ENCODE results near the gene RRP15. TPM values are rescaled to one million over a fixed set of nuclear protein-coding genes. Genes with fewer than 3 reads are reported as not detected.

The RRP15 gene
- polyA plus RNA-seq, 1 experiment, result 7.9 TPM

GRCh38 chr1:218346391-218347204 is 61.5 kb downstream of the RRP15 start:
- no peak for DNase-seq (ENCODE audit: low read depth, low spot score)
- Histone ChIP-seq H3K9me3 (ENCODE audit: control insufficient read depth, insufficient read depth, low read length) (no peaks in the 10 kb centered on the region), H3K27me3 (ENCODE audit: control insufficient read depth, insufficient read depth, low read length) (no peaks in the 10 kb centered on the region), H3K27ac (ENCODE audit: low read depth, low read length) (peak overlapping the region; percentile 71), H3K4me3 (ENCODE audit: low read depth, low read length) (peak overlapping the region; percentile 75)
- POLR2A ChIA-PET, result interaction anchor here (0.6 to 1.9 kb wide), 11 partner anchors 18 to 1221 kb away, joined by 3 to 9 read pairs (median 3); no protein-coding TSS in a partner anchor
- TF ChIP-seq CTCF (IDR thresholded peaks at IDR 0.05; ENCODE audit: low read depth, low read length), result no peak
- CTCF ChIA-PET, result interaction anchor here (1.3 to 3.6 kb wide), 3 partner anchors 8 to 47 kb away, joined by 4 to 18 read pairs (median 5); no protein-coding TSS in a partner anchor

- CTCF ChIA-PET, result no interaction called here
- no peaks in the 10 kb centered on the region for H3K9me3 ChIP-seq (ENCODE audit: control insufficient read depth, insufficient read depth, low read length)
- POLR2A ChIA-PET, result interaction anchor here (0.6 to 1.0 kb wide), 5 partner anchors 17 to 359 kb away, joined by 3 to 5 read pairs (median 4); no protein-coding TSS in a partner anchor
- no peaks in the 10 kb centered on the region for H3K27me3 ChIP-seq (ENCODE audit: control insufficient read depth, insufficient read depth, low read length)
- peak overlapping the region; percentile 75 for H3K4me3 ChIP-seq (ENCODE audit: low read depth, low read length)
- TF ChIP-seq CTCF (IDR thresholded peaks at IDR 0.05; ENCODE audit: low read depth, low read length), result 0 out of 2 replicates have a peak, but pooled peaks have one; percentile 11
- DNase-seq (ENCODE audit: low read depth, low spot score), result no peak
- peak overlapping the region; percentile 71 for H3K27ac ChIP-seq (ENCODE audit: low read depth, low read length)
Measured at GRCh38 chr1:218347336-218347722, 62.2 kb downstream of the RRP15 start.

- ChIA-PET POLR2A (interaction anchor here (0.6 to 0.7 kb wide), 2 partner anchors 29 to 119 kb away, joined by 4 to 5 read pairs; no protein-coding TSS in a partner anchor), CTCF (interaction anchor here (0.5 to 1.5 kb wide), 2 partner anchors 387 to 1037 kb away, joined by 3 to 10 read pairs; no protein-coding TSS in a partner anchor)
- no peak for DNase-seq (ENCODE audit: low read depth, low spot score)
- Histone ChIP-seq H3K27me3 (ENCODE audit: control insufficient read depth, insufficient read depth, low read length) (no peaks in the 10 kb centered on the region), H3K4me3 (ENCODE audit: low read depth, low read length) (peak overlapping the region; percentile 75), H3K9me3 (ENCODE audit: control insufficient read depth, insufficient read depth, low read length) (no peaks in the 10 kb centered on the region), H3K27ac (ENCODE audit: low read depth, low read length) (peak overlapping the region; percentile 71)
- no peak for TF ChIP-seq CTCF (IDR thresholded peaks at IDR 0.05; ENCODE audit: low read depth, low read length)
Measured at GRCh38 chr1:218347723-218348627, 62.9 kb downstream of the RRP15 start.

- Histone ChIP-seq H3K27me3 (ENCODE audit: control insufficient read depth, insufficient read depth, low read length) (no peaks in the 10 kb centered on the region), H3K9me3 (ENCODE audit: control insufficient read depth, insufficient read depth, low read length) (no peaks in the 10 kb centered on the region), H3K4me3 (ENCODE audit: low read depth, low read length) (peak overlapping the region; percentile 75), H3K27ac (ENCODE audit: low read depth, low read length) (no peak overlapping the region)
- no peak for DNase-seq (ENCODE audit: low read depth, low spot score)
- POLR2A ChIA-PET, result no interaction called here
- TF ChIP-seq CTCF (IDR thresholded peaks at IDR 0.05; ENCODE audit: low read depth, low read length), result no peak
- CTCF ChIA-PET, result interaction anchor here (0.5 to 1.5 kb wide), 6 partner anchors 10 to 1037 kb away, joined by 3 to 10 read pairs (median 3); no protein-coding TSS in a partner anchor
Measured at GRCh38 chr1:218348628-218349071, 63.6 kb downstream of the RRP15 start.
